GM18499 (cell line): ENCODE data around the gene PCTP.

ENCODE experiments used
- ATAC-seq: cut with Tn5 transposase; IDR thresholded peaks from one replicate; pipeline ENCODE4 v1.9.1; 2021; ENCODE audit warnings: moderate number of reproducible peaks; ENCODE audit not compliant: insufficient read depth, unreplicated experiment

The PCTP gene

DNA sequence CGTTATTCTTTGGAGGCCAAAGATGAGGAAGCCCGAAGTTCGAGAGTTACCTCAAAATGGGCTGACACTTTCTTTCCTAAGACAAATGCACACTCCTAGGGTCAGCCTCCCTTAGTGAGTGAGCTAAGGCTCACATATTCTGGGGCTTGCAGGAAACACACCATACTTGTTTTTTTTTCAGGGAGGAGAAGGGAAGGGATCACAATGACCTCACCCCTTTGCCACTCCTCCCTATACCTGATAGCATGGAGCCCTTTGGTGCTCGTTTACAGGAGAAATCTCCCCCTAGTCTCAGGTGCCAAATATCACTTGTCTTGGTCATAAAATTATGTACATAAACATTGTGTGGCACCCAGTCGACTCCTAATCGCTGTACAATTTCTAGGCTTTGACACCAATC is 23.6 kb upstream of the PCTP start:
- ATAC-seq = no peak

DNA sequence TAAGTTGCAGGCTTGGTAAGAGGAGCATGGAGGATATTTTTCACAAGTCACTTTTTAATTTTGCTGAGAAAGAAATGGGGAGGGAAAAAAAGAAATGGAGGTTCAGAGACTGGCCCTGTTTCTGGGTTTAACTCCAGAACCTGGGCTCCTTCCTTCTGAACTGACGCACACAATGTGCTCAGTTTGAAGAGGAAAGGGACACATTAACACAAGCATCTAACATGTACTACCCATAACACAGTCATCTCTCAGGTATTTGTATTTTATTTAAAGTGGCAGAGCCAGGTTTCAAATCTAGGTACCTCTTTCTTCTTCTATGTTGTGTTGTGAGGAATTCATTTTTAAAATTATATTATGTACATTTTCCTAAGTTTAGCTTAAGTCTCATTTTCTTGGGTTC is 22.9 kb upstream of the PCTP start:
- ATAC-seq = no peak

DNA sequence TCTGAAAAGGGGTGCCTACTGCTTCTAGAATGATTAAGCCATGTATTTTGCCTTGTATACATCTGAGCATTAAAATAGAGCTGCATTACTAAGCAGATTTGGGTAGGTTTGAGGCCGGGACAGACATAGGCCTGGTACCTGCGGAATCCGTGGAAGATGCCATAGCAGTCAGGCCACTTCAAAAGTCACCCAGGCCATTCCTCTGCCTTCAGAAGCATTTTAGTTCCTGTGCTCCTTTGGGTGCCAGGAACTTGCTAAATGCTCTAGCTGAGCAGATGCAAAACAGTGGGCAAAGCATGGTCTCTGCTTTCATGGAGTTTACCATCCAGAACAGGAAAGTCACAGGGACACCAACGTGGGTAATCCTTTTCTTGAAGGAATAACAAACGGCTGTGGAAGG is 22.5 kb upstream of the PCTP start:
- no peak for ATAC-seq

DNA sequence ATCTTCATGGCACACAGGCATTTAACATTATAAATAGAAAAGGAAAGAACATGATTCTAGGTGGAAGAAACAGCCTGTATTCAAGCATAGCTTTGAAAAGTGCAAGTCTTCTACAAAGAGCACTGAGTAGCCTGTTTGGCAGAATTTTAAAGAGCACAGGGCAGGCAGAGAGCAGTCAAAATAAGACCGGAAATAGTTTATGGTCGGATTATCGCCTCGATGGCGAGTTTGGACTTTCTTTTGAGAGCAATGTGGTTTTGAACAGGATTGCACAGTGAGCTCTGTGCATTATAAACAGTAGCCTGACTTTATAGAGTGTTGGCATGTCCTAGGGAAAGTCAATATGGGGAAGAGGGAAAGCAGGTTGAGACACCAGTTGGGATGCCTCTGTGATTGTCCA is 22.0 kb upstream of the PCTP start:
- no peak for ATAC-seq

DNA sequence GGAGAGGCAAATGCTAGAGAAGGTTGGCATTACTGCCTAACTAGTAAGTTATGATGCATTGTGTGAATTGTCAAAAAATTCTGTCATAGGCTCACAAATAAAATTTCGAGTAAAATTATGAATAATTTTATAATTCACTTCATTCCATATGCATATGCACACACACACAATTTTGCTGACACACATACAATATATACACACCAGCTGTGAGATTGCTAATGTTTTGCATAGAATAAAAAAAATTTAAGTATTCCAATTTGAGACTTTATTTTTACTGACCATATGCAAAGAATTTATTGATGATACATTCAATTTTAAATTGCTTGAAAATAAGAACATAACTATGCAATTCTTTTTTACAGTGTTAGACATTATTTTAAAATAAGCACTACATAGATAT is 21.4 kb upstream of the PCTP start:
- ATAC-seq = no peak

DNA sequence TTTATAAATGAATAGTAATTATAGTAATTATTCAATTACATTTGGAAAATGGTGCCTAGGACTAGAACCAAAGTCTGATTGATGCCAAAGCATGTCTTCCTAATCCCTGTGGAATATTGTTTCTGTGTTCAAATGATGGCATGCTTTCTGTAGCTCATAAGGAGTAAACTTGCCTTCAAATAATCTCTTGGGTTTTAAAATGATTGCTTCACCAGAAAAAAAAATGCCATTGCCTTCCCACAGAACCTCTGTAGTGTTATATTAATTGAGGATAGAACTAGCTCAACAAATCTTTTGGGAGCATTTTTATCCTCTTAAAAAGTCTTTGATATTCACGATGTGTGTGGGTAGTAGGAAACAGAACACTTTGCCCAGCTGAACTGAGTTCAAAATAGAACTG is 20.5 kb upstream of the PCTP start:
- ATAC-seq = no peak

DNA sequence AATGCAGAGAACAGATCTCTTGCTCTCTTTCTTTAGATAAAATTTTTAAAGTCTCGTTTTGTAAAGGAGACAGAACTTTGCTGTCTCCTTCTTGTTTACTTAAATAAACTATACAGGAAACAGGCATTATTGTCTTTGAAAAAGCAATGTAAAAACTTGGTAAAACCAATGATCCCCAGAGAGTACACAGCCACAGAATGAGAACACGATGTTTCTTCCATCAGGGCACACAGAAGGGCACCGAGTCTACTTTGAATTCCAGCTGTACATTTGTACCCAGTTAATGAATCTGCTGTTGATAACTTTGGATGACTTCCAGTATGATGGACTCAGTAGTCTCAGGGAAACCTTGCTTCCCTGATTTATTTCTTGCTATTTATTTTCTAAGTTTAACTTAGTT is 20.0 kb upstream of the PCTP start:
- ATAC-seq = no peak

DNA sequence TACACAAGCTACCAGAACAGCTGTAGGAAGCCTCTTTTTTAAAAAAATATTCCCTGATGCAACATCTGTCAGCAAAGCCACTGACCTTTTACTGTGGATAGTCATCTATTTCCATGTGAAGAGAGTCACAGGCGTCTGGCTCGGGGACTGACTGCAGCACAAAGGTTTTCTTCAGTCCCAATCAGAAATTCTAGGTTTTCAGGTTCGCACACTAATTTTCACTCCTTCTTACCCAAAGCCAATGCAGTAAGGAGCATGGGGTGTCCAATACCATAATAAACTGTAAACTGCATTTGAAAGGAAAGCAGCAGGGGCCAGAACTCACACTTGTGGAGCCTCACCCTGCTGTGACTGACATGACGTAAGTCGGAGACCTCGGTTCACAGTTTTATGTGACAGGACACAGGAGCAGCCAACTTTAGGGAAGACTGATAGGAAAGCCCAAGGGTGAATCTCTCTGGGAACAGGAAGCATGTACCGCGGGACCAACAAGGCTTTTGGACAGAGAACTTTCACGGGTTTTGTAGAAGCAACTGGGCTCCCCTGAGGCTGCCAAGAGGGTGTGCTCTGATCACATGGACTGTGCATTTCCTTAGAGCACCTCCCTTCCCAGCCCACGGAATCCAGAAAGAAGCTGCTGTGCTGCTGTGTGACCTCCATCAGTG is 19.1 kb upstream of the PCTP start:
- no peak for ATAC-seq

DNA sequence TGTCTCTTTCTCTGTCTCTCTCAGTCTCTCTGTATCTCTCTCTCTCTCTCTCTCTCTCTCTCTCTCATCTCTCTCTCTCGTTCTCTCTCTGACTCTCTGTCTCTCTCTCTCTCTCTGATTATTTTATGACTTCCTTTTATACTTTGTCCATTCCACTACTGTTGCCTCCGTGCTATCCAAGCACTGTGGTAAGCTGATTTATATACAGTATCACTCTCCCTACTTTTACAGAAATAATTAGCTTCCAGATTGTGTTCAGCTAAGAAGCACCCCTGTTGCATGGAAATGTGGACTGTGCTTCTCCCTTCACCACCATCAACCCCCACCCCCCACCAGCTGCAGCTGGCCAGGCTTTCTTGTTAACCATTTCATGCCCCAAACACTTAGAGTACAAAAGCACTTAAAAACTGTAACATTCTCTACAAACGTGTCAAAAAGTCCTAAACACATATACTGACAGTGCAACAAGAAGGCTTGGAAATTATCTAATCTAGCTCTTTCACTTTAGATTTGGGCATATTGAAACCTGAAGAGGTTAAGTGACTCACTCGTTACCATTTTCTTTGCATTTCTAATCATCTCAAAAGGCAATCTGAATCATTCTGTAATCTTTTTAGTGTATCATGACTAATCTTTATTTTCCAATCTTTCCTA is 16.6 kb upstream of the PCTP start:
- peak; percentile 72 for ATAC-seq

DNA sequence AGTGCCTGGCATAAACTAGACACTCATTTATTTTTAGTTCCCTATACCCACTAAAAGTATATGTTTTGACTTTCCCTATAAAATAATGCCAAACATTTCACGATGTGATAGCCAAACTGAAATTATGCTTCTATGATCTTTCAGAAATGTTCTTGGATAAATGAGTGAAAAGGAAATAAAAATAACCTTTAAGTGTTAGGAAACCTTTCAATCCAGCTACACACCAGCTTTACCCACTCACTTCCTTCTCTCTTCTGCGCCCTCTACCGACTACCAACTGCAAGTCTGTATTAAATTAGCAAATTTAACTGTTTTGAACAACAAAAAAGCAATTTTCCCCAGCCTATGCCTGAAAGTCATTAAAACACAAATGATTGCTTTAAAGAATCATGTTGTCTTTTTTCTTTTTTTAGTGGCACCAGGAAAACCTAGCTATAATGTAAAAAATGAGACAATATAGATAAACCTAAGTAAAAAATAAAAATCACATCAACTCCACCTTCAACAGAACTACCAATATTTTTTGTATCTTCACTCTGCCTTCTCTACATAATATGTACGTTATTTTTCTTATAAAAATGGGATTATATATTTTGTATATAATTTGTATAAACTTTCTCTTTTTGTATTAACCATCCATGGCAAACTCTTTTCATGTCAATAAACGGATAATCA is 15.0 kb upstream of the PCTP start:
- ATAC-seq = no peak

DNA sequence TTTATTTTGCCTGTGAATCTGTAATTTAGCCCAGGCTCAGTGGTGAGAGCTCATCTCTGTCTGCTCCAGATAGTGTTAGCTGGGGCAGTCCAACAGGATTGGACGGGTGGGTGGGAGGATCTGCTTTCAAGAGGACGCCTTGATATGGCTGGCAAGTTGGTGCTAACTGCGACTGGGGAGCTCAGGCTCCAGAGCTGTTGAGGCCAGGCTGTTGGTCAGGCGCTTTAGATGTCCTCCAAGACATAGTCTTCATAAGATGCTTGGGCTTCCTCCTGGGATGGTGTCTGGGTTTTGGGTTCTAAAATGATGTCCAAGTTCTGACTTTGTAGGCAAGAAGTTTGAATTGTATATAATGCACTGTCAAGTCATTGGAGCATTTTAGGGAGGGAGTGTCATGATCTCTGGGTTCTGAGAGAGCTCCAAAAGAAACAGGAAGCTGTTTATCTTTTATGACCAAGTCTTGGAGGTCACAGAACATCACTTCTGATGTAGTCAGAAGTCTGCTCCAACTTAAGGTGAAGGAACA is 12.8 kb upstream of the PCTP start:
- no peak for ATAC-seq

DNA sequence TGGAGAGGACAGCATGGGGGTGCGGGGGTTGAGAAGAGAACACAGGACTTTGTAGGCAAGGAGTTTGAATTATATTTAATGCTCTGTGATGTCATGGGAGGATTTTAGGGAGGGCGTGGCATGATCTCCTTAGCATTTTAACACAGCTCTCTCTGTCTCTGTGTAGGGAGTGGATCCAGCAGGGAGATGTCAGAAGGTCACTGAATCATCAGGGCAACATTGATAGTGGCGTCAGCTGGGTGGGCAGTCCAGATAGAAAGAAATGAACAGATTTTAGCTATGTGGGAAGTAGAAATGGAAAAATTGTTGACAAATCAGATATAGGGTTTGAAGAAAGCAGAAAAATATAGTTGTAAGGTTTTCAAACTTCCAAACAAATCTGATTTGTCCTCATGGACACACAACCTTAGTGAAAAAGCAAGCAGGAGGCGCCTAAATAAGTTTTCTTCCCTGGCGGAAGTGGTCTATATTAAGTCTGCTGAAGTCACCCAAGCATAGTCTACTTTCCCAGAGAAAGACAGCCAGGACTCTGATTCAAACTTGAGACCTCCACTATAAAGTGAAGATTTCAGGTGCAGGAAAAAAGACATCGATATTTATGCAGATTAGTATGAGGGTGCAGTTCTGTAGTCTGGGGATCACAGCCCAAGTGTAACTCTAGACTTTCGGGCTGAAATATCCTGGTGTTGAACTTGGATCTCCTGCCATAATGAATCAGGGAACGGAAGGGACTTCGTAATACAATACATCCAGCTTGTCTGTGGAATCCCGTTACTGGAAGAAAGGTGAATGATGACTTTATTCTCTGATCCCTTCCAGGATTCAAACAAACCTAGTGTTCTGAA is 10.1 kb upstream of the PCTP start:
- ATAC-seq = no peak

DNA sequence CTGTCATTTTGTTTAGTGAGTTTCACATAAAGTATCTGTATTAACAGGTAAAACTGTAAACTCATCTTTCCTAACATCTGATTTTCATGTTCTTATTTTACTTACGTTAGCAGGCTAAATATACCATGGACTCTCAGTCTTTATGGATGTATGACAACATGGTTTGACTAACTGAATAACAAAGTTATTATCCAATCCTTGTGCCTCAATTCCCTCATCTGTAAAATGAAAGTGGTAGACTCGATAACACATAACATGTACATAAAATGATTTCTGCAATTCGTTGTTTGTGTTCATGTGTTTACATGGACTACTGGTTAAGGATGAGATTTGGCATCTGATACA is 9.5 kb upstream of the PCTP start:
- no peak for ATAC-seq

DNA sequence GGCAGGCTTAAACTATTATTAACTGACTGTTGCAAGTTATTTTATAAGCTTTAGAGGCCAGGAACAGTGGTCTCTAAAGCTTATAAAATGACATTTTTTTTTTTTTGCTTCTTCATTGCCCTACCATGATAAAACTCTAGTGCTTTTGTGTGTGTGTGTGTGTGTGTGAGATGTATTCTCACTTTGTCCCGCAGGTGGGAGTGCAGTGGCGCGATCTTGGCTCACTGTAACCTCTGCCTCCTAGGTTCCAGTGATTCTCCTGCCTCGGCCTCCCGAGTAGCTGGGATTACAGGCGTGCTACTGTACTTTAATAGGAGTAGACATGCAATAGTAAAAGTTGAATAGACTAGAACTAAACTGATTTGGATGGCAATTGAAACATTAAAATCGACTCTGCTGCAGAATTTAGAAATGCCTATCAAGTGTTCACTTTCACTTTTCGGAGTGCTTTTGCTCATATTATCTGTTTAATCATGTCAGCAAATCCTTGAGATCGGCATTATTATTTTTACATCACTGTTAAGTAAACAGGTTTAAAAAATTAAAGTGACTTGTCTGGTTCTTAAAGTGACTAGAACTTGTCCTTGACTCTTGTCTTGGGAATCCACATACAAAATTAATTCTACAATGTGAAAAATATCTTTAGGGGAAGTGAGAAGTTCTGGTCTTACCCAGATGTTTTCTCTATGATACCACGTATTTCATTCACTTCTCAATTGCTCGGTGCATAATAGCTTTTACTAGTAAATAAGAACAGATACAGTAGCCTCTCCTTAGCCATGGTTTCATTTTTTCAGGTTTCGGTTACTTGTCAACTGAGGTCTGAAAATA is 8.4 kb upstream of the PCTP start:
- peak; percentile 79 for ATAC-seq

DNA sequence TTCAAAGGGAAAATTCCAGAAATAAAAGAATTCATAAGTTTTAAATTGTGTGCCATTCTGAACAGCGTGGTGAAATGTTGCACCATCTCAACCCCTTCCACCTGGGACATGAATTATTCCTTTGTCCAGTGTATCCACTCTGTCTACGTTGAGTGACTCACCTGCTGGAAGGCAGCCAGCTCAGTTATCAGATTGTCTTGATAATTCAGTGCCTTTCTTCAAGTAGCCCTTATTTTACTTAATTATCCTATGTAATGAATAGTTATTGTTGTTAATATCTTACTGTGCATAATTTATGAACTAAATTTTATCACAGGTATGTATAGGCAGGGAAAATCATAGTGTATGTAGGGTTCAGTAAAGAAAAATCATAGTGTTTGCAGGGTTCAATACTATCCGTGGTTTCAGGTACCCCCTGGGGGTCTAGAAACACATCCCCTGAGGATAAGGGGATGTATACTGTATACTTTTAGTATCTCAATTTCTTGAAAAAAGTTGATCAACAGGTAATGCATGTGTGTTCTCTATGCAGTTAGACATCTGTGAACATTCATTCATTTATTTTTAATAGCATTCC is 7.7 kb upstream of the PCTP start:
- ATAC-seq = no peak

DNA sequence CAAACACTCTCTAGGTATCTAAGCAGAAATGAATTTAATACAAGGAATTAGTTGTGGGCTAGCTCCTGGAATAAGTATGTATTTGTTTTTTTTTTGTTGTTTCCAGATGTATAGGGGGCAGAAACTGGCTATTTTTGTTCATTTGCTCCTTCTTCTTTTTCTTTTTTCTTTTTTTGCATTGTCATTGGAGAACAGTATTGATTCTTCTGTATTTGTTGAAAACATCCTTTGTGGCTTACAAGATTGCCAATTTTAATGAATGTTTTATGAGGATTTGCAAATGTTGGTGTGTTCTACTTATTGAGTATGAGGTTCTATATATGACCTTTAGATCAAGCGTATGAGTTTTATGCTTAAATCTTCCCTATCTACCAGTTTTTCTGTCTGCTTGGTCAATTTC is 5.6 kb upstream of the PCTP start:
- no peak for ATAC-seq

DNA sequence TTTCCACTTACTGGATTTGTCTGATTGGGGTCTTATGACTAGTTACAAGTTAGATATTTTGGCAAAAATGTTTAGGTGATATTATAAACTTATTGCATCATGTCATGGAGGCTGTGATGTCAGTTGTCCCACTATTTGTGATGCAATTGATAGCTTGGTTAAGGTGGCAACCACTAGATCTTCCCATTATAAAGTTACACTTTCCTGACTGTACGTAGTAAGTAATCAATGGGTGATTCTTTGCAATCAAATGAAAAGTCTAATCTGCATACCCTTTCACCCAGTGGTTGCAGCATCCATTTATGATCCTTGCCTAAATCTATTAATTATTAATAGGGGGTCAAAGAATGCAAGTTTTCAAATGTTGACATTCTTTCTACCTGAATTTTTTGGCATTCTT is 4.4 kb upstream of the PCTP start:
- ATAC-seq = no peak

DNA sequence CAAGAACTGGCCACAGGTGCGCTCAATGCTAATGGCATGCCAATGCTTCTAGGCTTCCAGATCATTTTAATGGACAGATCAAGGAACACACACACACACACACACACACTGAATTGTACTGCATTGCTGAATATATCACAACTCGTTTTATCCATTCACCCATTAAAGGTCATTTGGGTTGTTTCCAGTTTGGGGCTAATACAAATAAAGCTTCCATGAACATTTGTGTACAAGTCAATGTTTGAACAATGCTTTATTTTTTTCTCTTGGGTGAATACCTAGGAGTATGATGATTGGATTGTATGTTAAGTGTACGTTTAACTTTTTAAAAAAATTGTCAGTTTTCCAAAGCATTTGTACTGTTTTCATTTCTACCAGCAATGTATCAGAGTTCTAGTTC is 3.6 kb upstream of the PCTP start:
- ATAC-seq = no peak

DNA sequence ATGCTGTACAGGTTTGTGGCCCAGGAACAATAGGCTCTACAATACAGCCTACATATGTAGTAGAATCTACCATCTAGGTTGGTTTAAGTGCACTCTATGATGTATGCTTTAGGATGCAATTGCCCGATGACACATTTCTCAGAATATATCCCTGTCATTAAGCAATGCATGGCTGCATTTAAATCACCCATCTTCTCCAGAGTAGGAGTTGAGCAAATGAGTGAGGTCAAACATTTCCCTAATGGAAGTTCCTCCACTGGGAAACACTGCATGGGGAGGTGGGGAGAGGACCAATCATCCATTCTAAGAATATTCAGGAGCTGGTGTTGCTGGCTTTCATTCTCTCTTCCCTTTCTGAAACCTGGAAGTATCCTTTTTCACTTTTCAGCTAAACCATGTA is 2.0 kb upstream of the PCTP start:
- ATAC-seq = no peak

DNA sequence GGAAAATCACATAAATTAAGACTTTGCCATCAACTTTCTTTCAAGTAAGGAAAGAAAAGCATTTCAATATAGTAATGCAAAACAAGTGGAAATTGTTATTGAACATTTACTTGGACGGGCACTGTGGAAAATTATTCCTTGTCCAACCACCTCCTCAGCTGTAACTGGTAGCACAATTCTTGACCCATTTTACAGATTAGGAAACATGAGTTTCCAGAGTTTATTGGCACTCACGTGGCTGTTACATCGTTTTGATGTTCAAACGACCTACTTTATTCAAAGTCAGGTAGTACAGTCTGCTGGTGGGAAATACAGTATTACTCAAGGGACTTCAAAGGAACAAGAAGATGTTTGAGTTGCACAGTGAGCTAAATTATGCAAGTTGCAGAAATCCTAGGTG is 866 bp upstream of the PCTP start:
- no peak for ATAC-seq
